ENCODE data around the gene HS6ST3.
"Not testable (repeated sequence)": the region's sequence is repeated elsewhere in the genome, so short reads cannot be mapped to it uniquely, and the experiment has no call there.

The HS6ST3 gene

DNA sequence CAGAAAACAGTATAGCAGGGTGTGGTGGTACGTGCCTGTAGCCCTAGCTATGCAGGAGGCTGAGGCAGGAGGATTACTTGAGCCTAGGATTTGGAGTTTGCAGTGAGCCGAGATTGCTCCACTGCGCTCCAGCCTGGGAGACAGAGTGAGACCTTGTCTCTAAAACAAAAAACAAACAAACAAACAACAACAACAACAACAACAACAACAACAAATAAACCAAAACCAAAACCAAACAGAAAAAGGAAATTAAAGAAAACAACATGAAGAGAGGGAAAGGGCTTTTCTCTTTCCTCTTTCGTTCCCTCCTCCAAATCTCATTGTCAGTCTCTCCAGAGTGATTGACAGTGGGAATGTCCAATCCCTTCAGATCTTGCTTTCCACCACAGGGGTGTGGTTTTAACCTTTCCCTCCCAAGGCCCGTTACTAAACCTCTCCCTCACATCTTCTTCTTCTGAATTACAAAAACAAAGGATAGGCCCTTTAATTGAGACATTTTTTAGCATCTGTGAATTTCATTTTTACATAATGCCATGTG lies 341.2 kb downstream of the HS6ST3 start:
- no peak for DNase-seq (ENCODE audit: low read depth, low spot score)

DNA sequence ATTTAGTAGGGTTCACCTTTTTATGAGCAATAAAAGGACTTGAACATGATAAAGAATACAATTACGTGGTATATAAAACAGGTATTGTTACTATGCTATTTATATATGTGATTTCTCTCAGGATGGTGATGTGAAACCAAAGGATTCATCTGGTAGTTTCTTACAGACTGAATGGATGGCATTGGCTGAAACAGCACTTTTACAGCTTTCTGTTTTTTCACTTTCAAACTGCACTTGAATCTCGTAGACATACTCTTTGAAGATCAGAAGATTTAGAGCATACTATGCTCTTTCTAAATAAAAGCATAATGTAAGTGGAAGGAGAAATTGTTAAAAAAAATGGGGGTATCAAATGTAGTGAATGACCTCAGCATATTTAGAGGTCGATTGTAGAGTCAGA lies 354.8 kb downstream of the HS6ST3 start:
- DNase-seq (ENCODE audit: low read depth, low spot score): no peak

DNA sequence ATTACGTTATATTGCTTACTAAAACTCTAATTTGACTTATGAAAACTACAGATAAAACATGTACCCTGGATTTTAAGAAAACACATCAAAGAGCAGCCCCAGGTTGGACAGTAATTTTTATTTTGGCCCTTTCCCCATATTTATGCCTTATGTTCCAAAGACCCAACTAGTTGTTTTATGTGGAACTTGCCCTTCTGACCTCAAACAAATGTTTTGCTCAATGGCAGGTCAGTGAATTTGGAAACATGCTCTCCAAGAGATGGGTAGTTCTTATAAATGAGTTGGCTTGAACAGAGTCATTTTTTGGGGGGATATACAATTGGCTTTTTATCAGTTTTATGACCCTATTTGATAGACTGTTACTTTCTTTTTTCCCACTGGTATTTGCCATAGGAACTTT lies 360.0 kb downstream of the HS6ST3 start:
- DNase-seq (ENCODE audit: low read depth, low spot score): no peak

DNA sequence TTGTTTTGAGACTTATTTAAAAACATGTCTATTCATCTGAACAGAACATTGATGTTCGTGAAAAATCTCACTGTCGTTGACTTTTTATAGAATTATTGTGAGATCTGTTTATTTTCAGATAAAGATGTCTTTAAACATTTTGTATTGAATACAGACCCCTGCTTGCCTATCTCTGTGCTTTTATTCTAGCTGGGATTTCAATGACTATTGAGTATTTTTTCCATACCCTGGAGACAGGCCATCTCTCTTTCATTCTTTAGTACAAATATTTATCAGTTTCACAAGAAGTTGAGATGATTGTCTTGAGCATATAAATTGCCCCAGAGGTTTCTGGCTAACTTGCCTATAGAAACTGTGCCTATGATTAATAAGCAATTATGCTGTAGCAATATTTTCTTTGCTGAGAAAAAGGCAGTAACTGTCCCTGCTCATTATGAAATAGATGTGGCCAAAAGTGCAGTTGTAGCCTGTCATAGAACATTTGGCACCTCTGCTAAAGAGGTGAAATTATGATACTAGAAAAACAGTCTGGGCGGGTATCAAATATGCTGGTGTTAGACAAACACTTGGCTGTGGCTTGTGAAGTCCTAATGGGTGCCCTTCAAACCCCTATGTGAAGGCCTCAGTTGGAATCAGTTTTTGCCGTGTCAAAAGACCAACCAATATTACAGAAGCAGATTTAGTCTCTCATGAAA lies 360.6 kb downstream of the HS6ST3 start:
- DNase-seq (ENCODE audit: low read depth, low spot score): no peak

DNA sequence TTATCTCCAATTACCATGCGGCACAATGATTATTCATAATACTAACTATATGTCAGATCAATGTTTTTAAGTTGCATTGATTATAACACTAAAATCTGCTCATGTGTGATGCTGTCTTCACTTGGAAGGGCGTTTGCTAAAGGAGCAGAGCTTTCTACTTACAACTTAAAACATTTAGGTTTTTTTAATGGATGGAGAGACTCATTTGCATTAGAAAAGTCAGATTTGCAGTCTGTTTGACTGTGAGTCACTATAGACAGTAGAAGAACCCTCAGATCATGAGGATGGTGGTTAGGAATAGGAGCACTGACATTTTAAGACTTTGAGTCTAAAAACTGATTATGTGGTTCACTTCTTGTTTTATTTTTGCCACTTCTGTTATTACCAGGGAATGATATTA lies 364.6 kb downstream of the HS6ST3 start:
- no peak for DNase-seq (ENCODE audit: low read depth, low spot score)

DNA sequence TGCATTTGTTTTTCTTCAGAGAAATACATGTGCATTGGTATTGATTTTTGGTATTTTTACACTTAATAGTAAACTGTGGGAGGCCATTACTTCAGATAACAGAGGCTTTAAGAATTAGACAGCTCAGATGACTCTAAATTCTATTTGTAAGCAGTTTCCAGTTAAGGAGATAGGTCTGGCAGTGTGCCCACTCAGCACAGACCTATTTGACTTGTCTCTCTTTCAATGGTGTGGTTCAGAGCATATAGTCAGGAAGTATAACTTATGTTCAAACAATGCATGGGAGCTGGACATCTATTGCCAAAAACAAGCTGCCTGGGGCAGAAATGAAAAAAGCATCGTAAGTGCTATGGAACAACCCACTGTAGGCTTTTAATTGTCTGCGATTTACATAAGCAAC lies 370.7 kb downstream of the HS6ST3 start:
- DNase-seq (ENCODE audit: low read depth, low spot score): no peak

DNA sequence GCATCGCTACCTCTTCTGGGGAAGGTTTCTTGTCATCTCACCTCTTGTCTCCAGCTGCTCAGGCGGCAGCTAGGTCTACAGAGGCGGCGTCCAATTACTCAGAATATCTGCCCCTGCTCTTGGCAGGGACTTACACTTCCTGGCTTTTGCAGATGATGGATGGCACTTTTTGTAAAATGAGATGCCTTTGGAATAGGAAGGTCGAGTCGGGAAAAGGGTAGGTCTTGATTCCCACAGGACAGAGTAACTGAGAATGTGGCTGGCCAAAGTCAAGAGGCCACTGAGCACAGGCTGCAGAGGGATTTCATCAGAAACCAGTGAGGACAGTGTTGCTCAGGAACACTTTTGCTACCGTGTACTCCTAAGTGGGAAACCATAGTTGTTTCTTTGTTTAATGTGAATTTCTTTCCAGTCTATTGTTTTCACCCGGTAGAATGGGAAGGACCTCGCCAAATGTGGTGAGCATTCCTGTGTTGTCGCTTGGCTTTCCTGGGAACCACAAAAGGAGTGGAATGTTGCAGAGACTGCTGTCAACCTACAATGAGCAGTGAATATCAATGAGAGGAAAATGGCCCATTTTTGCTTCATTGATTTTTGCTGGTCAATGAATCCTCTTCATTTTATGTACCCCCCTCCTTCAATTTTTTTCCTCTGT lies 383.7 kb downstream of the HS6ST3 start:
- no peak for DNase-seq (ENCODE audit: low read depth, low spot score)

DNA sequence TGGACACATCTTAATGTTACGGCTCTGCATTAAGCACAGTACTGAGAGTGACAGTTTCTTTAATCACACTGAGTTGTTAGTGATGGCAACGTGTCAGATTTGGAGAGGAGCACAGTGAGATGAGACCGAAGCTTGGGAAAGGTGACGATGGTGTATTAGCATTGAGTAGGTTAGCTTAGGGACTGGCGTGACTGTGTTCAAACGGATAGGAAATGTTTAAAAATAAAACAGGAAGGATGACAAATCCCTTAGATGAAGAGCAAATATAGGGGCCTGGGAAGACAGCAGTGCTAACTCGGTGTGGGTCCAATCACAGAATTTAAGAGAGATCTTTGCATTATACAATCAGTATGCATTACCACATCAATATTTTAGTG lies 384.3 kb downstream of the HS6ST3 start:
- no peak for DNase-seq (ENCODE audit: low read depth, low spot score)

DNA sequence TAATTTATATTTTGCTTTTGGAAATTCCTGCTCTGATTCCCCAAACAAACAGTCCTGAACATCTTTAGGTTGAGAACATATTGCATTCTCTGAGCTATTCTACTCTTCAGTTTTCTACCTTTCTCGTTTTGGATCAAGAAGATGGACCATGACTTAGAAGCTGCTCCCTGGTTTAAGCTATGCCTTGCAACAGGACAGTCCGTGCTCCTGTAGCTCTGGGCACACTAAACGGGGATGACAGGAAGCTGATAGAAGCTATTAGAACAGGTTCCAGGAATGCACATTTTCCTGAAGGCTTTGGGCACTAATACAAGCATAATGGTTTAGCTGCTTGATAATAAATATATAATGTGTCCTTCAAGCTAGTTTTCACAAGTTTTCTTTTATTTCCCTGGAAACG lies 385.2 kb downstream of the HS6ST3 start:
- no peak for DNase-seq (ENCODE audit: low read depth, low spot score)

DNA sequence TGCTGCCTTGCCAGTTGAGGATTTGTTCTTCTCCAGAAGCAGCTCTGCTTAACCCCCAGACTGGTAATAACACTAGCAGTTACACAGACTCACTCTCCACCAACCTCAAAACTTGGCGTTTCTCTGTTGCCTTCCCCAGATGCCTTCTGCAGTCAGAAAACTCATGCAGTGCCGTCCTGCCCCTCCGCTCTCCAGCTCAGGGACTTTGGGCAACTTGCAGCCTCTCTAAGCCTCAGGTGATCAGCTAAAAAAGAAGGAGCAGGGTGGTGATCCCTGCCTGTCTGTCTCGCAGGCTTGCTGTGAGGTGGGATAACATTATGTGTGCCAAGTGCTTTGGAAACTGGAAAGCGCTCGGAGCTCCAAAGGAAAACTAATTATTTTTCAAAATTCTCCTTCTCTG lies 391.6 kb downstream of the HS6ST3 start:
- DNase-seq (ENCODE audit: low read depth, low spot score): no peak

DNA sequence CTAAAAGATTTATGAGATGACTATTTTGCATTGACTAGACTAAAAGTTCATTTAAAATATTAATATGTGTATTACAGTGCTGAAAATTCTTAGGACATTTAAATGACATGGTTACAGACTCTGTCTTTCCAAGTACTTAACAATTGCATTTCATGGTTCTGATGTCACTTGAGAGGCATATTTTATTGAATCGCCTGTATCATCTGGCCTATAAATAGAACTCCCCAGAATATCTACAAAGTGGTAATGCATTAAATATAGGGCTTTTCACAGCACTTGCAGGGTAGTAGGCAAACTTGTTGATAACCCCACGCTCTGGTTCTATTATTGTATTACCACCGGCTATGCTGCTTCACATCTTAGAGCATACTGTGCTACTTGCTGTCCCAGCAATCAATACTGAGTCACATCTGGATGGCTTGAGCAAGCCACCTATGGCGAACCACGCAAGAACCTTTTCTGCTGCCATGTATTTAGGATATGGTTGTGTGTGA lies 400.6 kb downstream of the HS6ST3 start:
- no peak for DNase-seq (ENCODE audit: low read depth, low spot score)

DNA sequence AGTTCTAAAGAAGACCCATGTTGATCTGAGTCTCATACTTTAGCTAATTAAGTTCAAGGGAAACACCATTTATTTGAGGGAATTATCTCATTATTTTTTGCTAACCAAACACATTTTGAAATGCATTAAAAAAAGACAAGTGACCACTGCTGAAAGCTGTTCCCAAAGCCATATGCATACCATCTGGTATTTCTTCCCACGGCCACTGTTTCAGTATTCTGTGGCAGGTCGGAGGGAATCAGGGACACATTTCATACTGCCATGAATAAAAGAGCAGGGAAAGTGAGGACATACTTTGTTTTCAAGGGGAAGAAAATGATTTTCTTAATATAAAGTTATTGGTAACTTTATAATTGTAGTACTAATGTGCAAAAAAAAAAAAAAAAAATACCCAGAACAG lies 401.2 kb downstream of the HS6ST3 start:
- no peak for DNase-seq (ENCODE audit: low read depth, low spot score)

DNA sequence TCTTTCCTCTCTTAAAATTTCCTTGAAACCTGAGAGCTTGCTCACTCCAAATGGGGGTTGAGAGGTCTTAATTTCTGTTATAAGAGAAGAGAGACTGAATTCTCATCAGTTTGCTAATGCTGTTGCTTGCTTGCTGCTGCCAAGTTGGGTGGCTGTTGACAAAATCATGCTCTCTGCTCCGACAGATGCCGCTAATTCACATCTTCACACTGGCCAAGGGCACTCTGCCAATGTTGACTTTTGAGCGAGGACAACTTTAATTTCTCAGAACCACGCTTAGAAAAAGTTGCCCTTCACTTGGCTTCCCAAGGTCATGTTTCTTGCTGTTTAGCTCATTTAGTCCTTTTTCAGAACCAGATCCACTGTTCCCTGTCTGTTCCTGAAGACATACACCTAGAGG lies 402.9 kb downstream of the HS6ST3 start:
- DNase-seq (ENCODE audit: low read depth, low spot score): no peak

DNA sequence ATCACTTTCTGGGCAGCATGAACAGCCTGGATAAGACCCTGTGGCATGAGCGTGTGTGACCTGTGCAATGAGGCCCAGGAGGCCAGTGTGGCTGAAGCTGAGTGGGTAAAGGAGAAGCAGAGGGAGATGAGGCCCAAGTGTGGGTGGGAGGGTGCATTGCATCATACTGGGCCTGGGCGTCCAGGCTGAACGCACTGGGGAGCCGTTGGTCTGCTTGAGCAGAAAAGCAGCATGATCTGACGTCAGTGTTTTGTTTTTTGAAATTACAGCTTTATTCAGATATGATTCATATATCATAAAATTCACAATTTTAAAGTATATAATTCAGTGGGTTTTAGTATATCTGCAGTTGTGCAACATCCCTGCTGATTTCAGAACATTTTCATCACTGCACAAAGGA lies 409.7 kb downstream of the HS6ST3 start:
- DNase-seq (ENCODE audit: low read depth, low spot score): no peak

DNA sequence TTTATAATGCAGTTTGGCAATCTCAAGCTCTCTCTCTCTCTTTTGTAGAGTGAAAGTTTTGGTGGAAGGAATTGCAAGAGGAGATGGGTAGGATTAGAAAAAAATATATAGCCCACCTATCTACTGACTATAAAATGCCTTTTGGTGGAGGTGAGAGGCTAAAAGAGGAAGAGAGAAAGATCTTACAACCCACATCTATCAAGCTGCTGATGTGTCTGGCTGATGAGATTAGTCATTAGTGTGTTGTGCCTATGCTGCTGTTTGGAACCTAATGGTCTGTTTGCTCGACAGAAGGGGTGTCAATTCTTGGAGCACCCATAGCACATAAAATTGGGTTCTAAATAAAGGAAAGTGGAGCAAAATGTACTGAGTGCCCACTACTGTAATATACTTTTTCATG lies 411.0 kb downstream of the HS6ST3 start:
- DNase-seq (ENCODE audit: low read depth, low spot score): no peak

DNA sequence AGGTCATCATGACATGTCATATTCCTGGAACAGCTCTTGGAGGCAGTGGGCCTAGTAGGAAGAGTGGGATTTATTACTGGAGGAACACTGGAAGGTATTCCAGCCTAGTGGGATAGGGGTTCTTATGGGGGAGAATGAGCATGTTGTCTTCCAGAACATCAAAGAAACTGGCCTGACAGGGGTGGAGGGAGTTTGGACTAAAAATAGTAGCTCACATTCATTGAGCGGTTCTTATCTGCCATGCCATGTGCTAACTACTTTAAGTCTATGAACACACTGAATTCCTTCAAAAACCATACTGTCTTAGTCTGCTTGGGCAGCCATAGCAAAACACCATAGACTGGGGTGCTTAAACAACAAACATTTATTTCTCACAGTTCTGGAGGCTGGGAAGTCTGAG lies 413.6 kb downstream of the HS6ST3 start:
- DNase-seq (ENCODE audit: low read depth, low spot score): no peak

DNA sequence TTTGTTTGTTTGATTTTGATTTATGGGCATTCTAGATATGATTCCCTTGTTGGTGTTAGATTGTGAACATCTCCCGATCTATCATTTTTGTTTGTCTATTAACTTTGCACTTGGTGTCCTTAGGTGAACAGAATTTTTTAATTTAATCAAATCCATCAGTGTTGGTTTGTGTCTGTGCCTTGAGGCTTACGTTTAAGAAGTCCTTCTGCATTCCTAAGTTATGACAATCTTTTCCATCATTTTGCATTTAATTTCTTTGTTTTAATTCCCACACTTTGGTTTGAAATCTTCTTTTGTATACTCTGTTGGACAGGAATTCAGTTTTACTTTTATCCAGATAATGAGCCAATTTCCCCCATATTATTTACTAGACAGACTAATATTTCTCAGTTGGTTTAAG lies 421.7 kb downstream of the HS6ST3 start:
- no peak for DNase-seq (ENCODE audit: low read depth, low spot score)

DNA sequence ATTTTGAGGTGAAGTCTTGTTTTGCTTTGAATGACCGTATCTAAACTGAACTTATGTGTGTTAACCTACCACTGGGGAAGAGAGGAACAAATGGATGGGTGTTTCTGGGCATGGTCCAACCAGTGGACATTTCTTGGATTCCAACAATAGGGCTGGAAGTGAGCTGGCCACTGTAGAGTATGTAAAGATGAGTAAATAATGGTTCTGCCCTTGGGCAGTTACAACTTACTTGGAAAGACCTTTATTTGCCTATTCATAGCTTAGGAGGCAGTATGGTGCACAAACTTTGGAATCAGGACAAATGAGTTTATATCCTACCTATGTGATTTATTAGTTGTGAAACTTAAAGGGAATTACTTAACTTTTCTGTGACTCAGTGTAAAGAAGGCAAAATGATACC lies 429.5 kb downstream of the HS6ST3 start:
- DNase-seq (ENCODE audit: low read depth, low spot score): no peak

DNA sequence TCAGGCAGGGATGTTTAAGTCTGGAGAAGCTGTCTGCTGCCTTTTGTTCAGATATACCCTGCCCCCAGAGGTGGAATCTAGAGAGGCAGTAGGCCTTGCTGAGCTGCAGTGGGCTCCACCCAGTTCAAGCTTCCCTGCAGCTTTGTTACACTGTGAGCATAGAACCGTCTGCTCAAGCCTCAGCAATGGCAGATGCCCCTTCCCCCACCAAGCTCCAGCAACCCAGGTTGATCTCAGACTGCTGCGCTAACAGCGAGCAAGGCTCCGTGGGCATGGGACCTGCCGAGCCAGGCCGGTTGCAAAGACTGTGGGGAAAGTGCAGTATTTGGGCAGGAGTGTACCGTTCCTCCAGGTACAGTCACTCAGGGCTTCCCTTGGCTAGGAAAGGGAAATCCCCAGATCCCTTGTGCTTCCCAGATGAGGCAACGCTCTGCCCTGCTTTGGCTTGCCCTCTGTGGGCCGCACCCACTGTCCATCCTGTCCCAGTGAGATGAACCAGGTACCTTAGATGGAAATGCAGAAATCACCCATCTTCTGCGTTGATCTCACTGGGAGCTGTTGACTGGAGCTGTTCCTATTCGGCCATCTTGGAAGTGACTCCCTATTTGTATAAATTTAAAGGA lies 434.6 kb downstream of the HS6ST3 start:
- not testable (repeated sequence) for DNase-seq (ENCODE audit: low read depth, low spot score)

DNA sequence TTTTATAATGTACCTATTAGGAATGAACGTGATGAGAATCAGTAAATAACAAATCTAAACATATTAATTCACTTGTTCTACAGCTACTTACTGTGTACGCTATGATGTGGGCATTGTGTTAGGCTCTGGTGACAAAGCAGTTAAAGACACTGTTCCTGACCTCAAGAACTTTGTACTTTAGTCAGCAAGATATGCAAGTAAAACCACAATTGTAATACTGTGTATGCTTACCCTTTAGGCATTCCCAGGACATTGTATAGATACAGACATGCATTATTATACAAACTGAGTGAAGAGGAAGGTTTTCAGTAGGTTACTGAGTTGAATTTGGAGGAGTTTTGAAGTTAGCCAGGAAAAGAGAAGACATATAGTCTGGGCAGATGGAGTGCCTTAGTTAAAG lies 435.8 kb downstream of the HS6ST3 start:
- no peak for DNase-seq (ENCODE audit: low read depth, low spot score)

DNA sequence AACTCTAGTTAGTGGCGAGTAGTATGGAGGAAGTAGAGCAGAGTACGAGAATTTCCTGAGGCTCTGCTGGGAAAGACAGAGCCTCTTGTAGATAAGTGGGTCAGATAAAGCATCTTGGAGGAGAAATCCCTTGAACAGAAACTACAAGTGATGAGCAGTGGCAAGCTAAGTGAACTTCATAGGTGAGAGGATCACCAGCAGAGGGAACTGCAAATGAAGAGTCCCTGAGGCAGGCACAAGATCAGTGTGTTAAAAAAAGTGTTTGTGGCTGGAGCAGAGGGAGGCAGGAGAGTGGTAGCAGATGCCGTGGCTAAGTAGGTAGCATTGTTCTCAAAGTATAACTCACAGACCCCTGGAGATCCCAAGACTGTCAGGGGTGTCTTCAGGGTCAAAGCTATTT lies 437.6 kb downstream of the HS6ST3 start:
- DNase-seq (ENCODE audit: low read depth, low spot score): no peak

DNA sequence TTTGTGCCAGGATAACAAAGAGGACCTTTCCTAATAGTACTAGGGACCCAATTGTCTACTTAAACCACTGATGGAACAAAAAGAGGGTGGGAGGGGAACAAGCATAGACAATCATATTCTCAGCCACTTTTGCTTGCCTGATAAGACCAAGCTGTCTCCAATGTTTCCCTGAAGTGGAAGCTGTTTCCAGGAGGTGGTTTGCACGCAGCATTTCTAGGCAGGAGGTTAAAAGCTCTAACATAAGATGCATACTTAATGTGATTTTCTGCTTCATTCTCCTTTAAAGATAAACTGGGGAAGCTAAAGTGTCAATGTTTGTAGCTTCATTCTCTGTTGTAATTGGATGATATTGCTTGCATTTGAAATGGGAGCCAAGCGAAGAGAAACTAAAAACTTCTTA lies 442.9 kb downstream of the HS6ST3 start:
- DNase-seq (ENCODE audit: low read depth, low spot score): no peak

DNA sequence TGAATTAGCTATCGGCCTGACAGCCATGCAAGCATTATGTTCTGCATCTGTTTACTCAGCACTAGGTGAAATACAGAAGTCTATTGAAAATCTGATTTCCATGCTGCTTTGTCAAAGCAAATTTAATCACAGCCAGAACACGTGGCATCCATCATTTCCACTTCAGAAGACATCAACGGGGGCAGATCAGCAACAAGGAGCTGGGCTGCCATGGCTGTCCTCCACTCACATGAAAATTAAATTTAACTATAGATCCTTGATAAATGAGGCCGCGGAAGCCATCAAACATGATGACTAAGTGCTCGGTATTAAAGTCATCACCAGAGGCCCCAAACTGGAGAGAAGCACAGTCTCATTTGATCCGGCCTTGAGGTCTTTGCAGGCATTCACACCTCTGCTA lies 443.5 kb downstream of the HS6ST3 start:
- no peak for DNase-seq (ENCODE audit: low read depth, low spot score)
